Thyroid gland (tissue), 4 donors: Measurements from ENCODE around the gene DYRK1A. TPM values are rescaled to one million over a fixed set of nuclear protein-coding genes. Genes with fewer than 3 reads are reported as not detected.

Experiments
- DNase-seq, 2 donors: peaks; one replicate each; pipeline ENCODE4 v3.0.0-alpha.2; 2019
- H3K27ac ChIP-seq, 3 donors: fragments of 200-600 bp; sonication (generic); 1 replicate in 2 of 3; 2 replicates in 1 of 3; pipeline ENCODE4 v1.5.1; 2016 to 2019; ENCODE audit warnings: mild to moderate bottlenecking in 1 of 3, moderate library complexity in 1 of 3
- H3K27me3 ChIP-seq: fragments of 200-600 bp; sonication (generic); one replicate; pipeline ENCODE4 v1.5.1; 2019
- H3K36me3 ChIP-seq, 2 donors: fragments of 200-600 bp; sonication (generic); one replicate each; pipeline ENCODE4 v1.5.1; 2016 to 2019
- H3K4me1 ChIP-seq, 2 donors: fragments of 200-600 bp; sonication (generic); one replicate each; pipeline ENCODE4 v1.5.1; 2017 to 2019
- H3K4me3 ChIP-seq, 3 donors: fragments of 200-600 bp; sonication (generic); replicated peaks in 1 of 3; 1 replicate in 2 of 3; 2 replicates in 1 of 3; pipeline ENCODE4 v1.5.1; 2016; ENCODE audit warnings: mild to moderate bottlenecking in 1 of 3
- H3K9me3 ChIP-seq: fragments of 200-600 bp; sonication (generic); one replicate; pipeline ENCODE4 v1.5.1; 2017
- CTCF ChIP-seq, 6 experiments: fragments of 200-600 bp in 3 of 6; fragments of 450-650 bp in 3 of 6; sonication (generic) in 3 of 6; IDR thresholded peaks; one replicate each; pipeline ENCODE4 v1.5.1; 2016 to 2019; ENCODE audit warnings: antibody characterized with exemption in 6 of 6, mild to moderate bottlenecking in 2 of 6, inconsistent platforms in 1 of 6, moderate library complexity in 1 of 6
- POLR2A ChIP-seq, 2 donors: fragments of 450-650 bp; IDR thresholded peaks; one replicate each; pipeline ENCODE4 v1.6.1; 2017; ENCODE audit warnings: antibody characterized with exemption in 2 of 2, mild to moderate bottlenecking in 2 of 2, moderate library complexity in 1 of 2
- WGBS, 2 donors: methylation state at CpG; one replicate each; pipeline ENCODE4 v1.1.5; 2017; 5-methylcytosine and 5-hydroxymethylcytosine counted together
- intact Hi-C: fragments of 100-400 bp; cut with DNase I; formaldehyde crosslinking; loops from one replicate; pipeline ENCODE4 v1.15.1; 2023
- total RNA-seq, 4 donors: library from RNA; depleted of rRNA; stranded (reverse); fragments of >200 nt; gene quantifications; one replicate each; pipeline ENCODE4 v1.2.3, GENCODE V29; 2016

Gene DYRK1A
- total RNA-seq, 4 donors from 2014 or later, result 104 to 299 (median 116) TPM

GRCh38 chr21:37396855-37397254 lies 30.3 kb downstream of the DYRK1A start:
- H3K27ac ChIP-seq, result no peak overlapping the region
- no peaks in the 10 kb centered on the region for H3K27me3 ChIP-seq
- 76 to 81% methylated on average over 6 of the region's 6 CpGs for WGBS, 2 donors
- TF ChIP-seq POLR2A (IDR thresholded peaks at IDR 0.05) (no peak), CTCF (IDR thresholded peaks at IDR 0.05) (no peak)
- H3K4me3 ChIP-seq, result no peak overlapping the region
- intact Hi-C loops, result no loop called here
- no peaks in the 10 kb centered on the region for H3K36me3 ChIP-seq
- H3K9me3 ChIP-seq, result no peaks in the 10 kb centered on the region
- H3K4me1 ChIP-seq, result peaks cover 48 to 58% of the 10 kb centered on the region in 2 donors
- no peak for DNase-seq

GRCh38 chr21:37398697-37399096 lies 32.1 kb downstream of the DYRK1A start:
- intact Hi-C loops, result no loop called here
- peak; percentile 23 to 28 for DNase-seq
- TF ChIP-seq CTCF (IDR thresholded peaks at IDR 0.05), result no peak
- no peak for TF ChIP-seq POLR2A (IDR thresholded peaks at IDR 0.05)
- Histone ChIP-seq H3K9me3 (no peaks in the 10 kb centered on the region), H3K36me3 (no peaks in the 10 kb centered on the region), H3K4me1 (peaks cover 39 to 43% of the 10 kb centered on the region in 2 donors), H3K27me3 (no peaks in the 10 kb centered on the region), H3K4me3 (no peak overlapping the region), H3K27ac (no peak overlapping the region)
- 46 to 48% methylated on average over 5 of the region's 5 CpGs for WGBS, 2 donors

GRCh38 chr21:37402251-37402867 lies 35.8 kb downstream of the DYRK1A start:
- Histone ChIP-seq H3K36me3 (no peaks in the 10 kb centered on the region), H3K27me3 (no peaks in the 10 kb centered on the region), H3K27ac (no peak overlapping the region), H3K9me3 (no peaks in the 10 kb centered on the region), H3K4me1 (peaks cover 23 to 44% of the 10 kb centered on the region in 2 donors), H3K4me3 (no peak overlapping the region)
- DNase-seq, result no peak
- 83 to 97% methylated on average over 3 of the region's 3 CpGs for WGBS, 2 donors
- intact Hi-C loops, result no loop called here
- TF ChIP-seq CTCF (IDR thresholded peaks at IDR 0.05) (no peak), POLR2A (IDR thresholded peaks at IDR 0.05) (no peak)

GRCh38 chr21:37405629-37406028 lies 39.1 kb downstream of the DYRK1A start:
- H3K4me3 ChIP-seq, result no peak overlapping the region
- 73 to 76% methylated on average over 4 of the region's 4 CpGs for WGBS, 2 donors
- H3K36me3 ChIP-seq, result no peaks in the 10 kb centered on the region
- peaks cover 24 to 30% of the 10 kb centered on the region in 2 donors for H3K4me1 ChIP-seq
- intact Hi-C loops, result no loop called here
- DNase-seq, result no peak
- H3K27ac ChIP-seq, result no peak overlapping the region
- TF ChIP-seq POLR2A (IDR thresholded peaks at IDR 0.05), result no peak
- TF ChIP-seq CTCF (IDR thresholded peaks at IDR 0.05), result no peak
- no peaks in the 10 kb centered on the region for H3K9me3 ChIP-seq
- H3K27me3 ChIP-seq, result no peaks in the 10 kb centered on the region

GRCh38 chr21:37407719-37408420 lies 41.3 kb downstream of the DYRK1A start:
- no peak for DNase-seq
- intact Hi-C loops, result no loop called here
- TF ChIP-seq POLR2A (IDR thresholded peaks at IDR 0.05), result no peak
- TF ChIP-seq CTCF (IDR thresholded peaks at IDR 0.05), result no peak
- 72 to 74% methylated on average over 6 of the region's 6 CpGs for WGBS, 2 donors
- H3K9me3 ChIP-seq, result no peaks in the 10 kb centered on the region
- H3K4me1 ChIP-seq, result peaks cover 41 to 47% of the 10 kb centered on the region in 2 donors
- no peak overlapping the region for H3K4me3 ChIP-seq
- H3K27ac ChIP-seq, result no peak overlapping the region
- H3K36me3 ChIP-seq, result no peaks in the 10 kb centered on the region
- H3K27me3 ChIP-seq, result no peaks in the 10 kb centered on the region
